ENCODE data around the gene MOCS3. TPM values are rescaled to one million over a fixed set of nuclear protein-coding genes. Genes with fewer than 3 reads are reported as not detected.

Gene MOCS3
- total RNA-seq, 2 experiments from 2014 or later = 2.7 to 3.0 TPM

DNA sequence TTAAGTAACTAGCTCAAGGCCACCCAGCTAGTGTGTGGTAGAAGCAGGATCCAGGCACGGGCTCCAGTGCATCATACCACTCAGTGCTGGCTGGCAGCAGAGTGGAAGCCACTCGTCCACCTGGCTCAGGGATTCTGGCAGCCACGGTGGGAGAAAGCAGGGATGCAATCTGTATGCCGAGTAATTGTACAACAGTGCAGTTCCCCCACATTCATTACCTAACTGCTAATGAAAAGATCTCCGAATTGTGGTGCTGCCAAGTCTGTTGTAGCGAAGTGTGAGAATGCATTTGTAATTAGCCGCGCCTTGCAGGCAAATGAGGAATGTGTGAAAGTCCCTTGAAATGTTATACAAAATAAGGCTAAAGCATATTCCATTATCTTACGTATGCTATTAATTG is 35.3 kb downstream of the MOCS3 start:
- peaks cover 0 to 5% of the 10 kb centered on the region in 2 experiments for H3K9me3 ChIP-seq (ENCODE audit: control insufficient read depth in 1 of 2, insufficient read depth in 1 of 2, low read length in 2 of 2)
- H3K4me3 ChIP-seq (ENCODE audit: low read length) = no peak overlapping the region
- intact Hi-C loops (cut with DNase I, micrococcal nuclease) = no loop called here
- Mint-ChIP-seq H3K27me3 (peaks cover 16% of the 10 kb centered on the region), H3K27ac (no peak overlapping the region), H3K4me3 (no peak overlapping the region), H3K4me1 (ENCODE audit: low read depth) (no peaks in the 10 kb centered on the region), H3K9me3 (no peaks in the 10 kb centered on the region), H3K36me3 (ENCODE audit: low read depth) (no peaks in the 10 kb centered on the region)
- ChIA-PET CTCF (no interaction called here), POLR2A (no interaction called here)
- peaks cover 0 to 4% of the 10 kb centered on the region in 2 experiments for H3K27me3 ChIP-seq (ENCODE audit: control insufficient read depth in 1 of 2, insufficient read depth in 2 of 2, low read length in 2 of 2)
- no peaks in the 10 kb centered on the region for H3K4me1 ChIP-seq (ENCODE audit: insufficient read depth, low read length)
- no peak for DNase-seq
- no peak overlapping the region for H3K27ac ChIP-seq (ENCODE audit: low read depth in 1 of 2, low read length in 2 of 2)
- H3K36me3 ChIP-seq (ENCODE audit: insufficient read depth, low read length) = no peaks in the 10 kb centered on the region
- TF ChIP-seq, protein P1, sequence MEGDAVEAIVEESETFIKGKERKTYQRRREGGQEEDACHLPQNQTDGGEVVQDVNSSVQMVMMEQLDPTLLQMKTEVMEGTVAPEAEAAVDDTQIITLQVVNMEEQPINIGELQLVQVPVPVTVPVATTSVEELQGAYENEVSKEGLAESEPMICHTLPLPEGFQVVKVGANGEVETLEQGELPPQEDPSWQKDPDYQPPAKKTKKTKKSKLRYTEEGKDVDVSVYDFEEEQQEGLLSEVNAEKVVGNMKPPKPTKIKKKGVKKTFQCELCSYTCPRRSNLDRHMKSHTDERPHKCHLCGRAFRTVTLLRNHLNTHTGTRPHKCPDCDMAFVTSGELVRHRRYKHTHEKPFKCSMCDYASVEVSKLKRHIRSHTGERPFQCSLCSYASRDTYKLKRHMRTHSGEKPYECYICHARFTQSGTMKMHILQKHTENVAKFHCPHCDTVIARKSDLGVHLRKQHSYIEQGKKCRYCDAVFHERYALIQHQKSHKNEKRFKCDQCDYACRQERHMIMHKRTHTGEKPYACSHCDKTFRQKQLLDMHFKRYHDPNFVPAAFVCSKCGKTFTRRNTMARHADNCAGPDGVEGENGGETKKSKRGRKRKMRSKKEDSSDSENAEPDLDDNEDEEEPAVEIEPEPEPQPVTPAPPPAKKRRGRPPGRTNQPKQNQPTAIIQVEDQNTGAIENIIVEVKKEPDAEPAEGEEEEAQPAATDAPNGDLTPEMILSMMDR (IDR thresholded peaks at IDR 0.05) = no peak
- no peak for ATAC-seq (ENCODE audit: poor library complexity)

DNA sequence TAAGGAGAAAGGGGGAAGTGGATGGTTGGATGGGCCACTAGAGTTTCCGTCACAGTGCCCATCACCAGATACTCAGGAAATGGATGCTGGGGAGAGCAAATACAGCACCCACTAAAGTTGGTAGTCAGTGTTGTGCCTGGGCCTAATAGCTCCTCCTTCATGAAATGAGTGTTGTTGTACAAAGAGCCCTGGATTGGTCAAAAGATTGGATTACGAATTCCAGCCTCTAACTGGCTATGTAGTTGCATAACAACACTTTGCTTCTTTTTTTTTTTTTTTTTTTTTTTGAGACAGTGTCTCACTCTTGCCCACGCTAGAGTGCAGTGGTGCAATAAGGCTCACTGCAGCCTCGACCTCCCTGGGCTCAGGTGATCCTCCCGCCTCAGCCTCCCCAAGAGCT is 36.9 kb downstream of the MOCS3 start:
- Histone ChIP-seq H3K9me3 (ENCODE audit: control insufficient read depth in 1 of 2, insufficient read depth in 1 of 2, low read length in 2 of 2) (peaks cover 0 to 5% of the 10 kb centered on the region in 2 experiments), H3K27me3 (ENCODE audit: control insufficient read depth in 1 of 2, insufficient read depth in 2 of 2, low read length in 2 of 2) (peaks cover 0 to 8% of the 10 kb centered on the region in 2 experiments), H3K27ac (ENCODE audit: low read depth in 1 of 2, low read length in 2 of 2) (no peak overlapping the region), H3K4me1 (ENCODE audit: insufficient read depth, low read length) (no peaks in the 10 kb centered on the region), H3K36me3 (ENCODE audit: insufficient read depth, low read length) (no peaks in the 10 kb centered on the region), H3K4me3 (ENCODE audit: low read length) (no peak overlapping the region)
- Mint-ChIP-seq H3K4me3 (no peak overlapping the region), H3K4me1 (ENCODE audit: low read depth) (no peaks in the 10 kb centered on the region), H3K27me3 (peaks cover 30% of the 10 kb centered on the region), H3K27ac (no peak overlapping the region), H3K9me3 (no peaks in the 10 kb centered on the region), H3K36me3 (ENCODE audit: low read depth) (no peaks in the 10 kb centered on the region)
- ChIA-PET CTCF (no interaction called here), POLR2A (no interaction called here)
- intact Hi-C loops (cut with DNase I, micrococcal nuclease) = no loop called here
- no peak for ATAC-seq (ENCODE audit: poor library complexity)
- no peak for DNase-seq
- TF ChIP-seq, protein P1 (IDR thresholded peaks at IDR 0.05) = no peak

DNA sequence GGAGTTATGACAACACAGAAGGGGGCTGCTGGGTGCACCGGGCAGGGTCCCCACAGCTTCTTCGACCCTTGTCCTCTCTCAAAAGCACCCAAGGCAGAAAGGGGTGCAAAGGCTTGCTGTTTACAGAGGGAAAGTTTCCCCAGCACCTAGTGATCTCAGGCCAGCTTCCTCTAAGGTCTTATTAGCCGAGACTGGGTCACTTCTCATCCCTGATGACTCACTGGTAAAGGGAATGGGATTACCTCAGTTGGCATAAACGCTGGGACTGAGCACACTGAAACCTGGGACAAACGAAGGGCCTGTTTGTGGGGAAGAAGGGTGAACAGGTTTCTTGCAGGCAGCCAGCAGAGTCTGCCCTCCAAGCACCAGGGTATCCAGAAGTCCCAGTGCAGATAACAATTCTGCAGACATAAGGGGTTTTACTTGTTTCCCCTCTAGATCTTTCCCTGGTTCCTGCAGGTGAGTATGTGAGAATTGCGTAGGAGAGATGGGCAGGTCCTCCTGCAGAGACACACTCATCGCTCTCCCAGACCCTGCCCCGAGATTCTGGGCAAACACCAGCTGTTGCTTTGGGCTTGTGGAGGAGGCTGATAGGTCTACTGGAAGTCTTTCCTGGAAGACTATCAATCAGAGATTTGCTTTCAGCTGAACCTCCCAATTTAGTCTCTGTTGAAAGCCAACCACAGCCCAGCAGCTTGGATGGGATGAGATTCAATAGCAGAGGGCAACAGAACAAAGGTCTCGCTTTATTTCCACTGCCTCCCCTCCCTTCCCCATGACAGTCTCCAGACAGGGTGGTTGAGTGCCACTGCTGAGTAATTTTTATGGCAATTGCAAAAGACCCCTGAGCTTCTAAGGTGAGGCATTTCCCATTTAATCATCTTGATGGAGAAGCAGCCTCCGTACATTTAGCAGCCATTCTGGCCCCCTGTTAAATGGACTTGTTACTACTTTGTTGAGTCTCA is 38.6 kb downstream of the MOCS3 start:
- no peak for DNase-seq
- peaks cover 0 to 8% of the 10 kb centered on the region in 2 experiments for H3K27me3 ChIP-seq (ENCODE audit: control insufficient read depth in 1 of 2, insufficient read depth in 2 of 2, low read length in 2 of 2)
- intact Hi-C loops (cut with DNase I, micrococcal nuclease) = no loop called here
- no peaks in the 10 kb centered on the region for H3K9me3 Mint-ChIP-seq
- ATAC-seq (ENCODE audit: poor library complexity) = no peak
- H3K36me3 Mint-ChIP-seq (ENCODE audit: low read depth) = no peaks in the 10 kb centered on the region
- ChIA-PET CTCF (no interaction called here), POLR2A (no interaction called here)
- no peak overlapping the region for H3K4me3 ChIP-seq (ENCODE audit: low read length)
- H3K27ac ChIP-seq (ENCODE audit: low read depth in 1 of 2, low read length in 2 of 2) = no peak overlapping the region
- H3K4me1 Mint-ChIP-seq (ENCODE audit: low read depth) = no peaks in the 10 kb centered on the region
- H3K4me1 ChIP-seq (ENCODE audit: insufficient read depth, low read length) = no peaks in the 10 kb centered on the region
- H3K36me3 ChIP-seq (ENCODE audit: insufficient read depth, low read length) = no peaks in the 10 kb centered on the region
- no peak overlapping the region for H3K4me3 Mint-ChIP-seq
- H3K27ac Mint-ChIP-seq = no peak overlapping the region
- H3K9me3 ChIP-seq (ENCODE audit: control insufficient read depth in 1 of 2, insufficient read depth in 1 of 2, low read length in 2 of 2) = peaks cover 0 to 5% of the 10 kb centered on the region in 2 experiments
- peaks cover 33% of the 10 kb centered on the region for H3K27me3 Mint-ChIP-seq
- TF ChIP-seq, protein P1 (IDR thresholded peaks at IDR 0.05) = no peak
